ENCODE measurements around the gene SIMC1.
"Not testable (repeated sequence)": the region's sequence is repeated elsewhere in the genome, so short reads cannot be mapped to it uniquely, and the experiment has no call there.

GRCh38 chr5:176244318-176244717 is 6.1 kb downstream of the SIMC1 start:
- TF ChIP-seq, protein P1, sequence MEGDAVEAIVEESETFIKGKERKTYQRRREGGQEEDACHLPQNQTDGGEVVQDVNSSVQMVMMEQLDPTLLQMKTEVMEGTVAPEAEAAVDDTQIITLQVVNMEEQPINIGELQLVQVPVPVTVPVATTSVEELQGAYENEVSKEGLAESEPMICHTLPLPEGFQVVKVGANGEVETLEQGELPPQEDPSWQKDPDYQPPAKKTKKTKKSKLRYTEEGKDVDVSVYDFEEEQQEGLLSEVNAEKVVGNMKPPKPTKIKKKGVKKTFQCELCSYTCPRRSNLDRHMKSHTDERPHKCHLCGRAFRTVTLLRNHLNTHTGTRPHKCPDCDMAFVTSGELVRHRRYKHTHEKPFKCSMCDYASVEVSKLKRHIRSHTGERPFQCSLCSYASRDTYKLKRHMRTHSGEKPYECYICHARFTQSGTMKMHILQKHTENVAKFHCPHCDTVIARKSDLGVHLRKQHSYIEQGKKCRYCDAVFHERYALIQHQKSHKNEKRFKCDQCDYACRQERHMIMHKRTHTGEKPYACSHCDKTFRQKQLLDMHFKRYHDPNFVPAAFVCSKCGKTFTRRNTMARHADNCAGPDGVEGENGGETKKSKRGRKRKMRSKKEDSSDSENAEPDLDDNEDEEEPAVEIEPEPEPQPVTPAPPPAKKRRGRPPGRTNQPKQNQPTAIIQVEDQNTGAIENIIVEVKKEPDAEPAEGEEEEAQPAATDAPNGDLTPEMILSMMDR (IDR thresholded peaks at IDR 0.05) = not testable (repeated sequence)
- TF ChIP-seq EZH2, EZH2phosphoT487 (IDR thresholded peaks at IDR 0.05): not testable (repeated sequence)
